Measurements from ENCODE around the gene SMCO1.
"Not testable (repeated sequence)": the region's sequence is repeated elsewhere in the genome, so short reads cannot be mapped to it uniquely, and the experiment has no call there.

SMCO1 gene

GRCh38 chr3:196513697-196514349 lies 1.3 kb downstream of the SMCO1 start:
- no peak for DNase-seq
- TF ChIP-seq POLR2A (IDR thresholded peaks at IDR 0.05; ENCODE audit: low read length) (no peak), GATA1 (IDR thresholded peaks at IDR 0.05; ENCODE audit: low read depth, low read length) (no peak)

GRCh38 chr3:196511646-196512425 lies 3.3 kb downstream of the SMCO1 start:
- peak; percentile 80 to 94 for DNase-seq

- peak in 1 of 2 experiments; percentile 57 for DNase-seq
These were observed 4.0 kb downstream of the SMCO1 start for GRCh38 chr3:196511108-196511507.

GRCh38 chr3:196506687-196507086 lies 8.5 kb downstream of the SMCO1 start:
- no peak for TF ChIP-seq GATA1 (IDR thresholded peaks at IDR 0.05; ENCODE audit: low read depth, low read length)

GRCh38 chr3:196504556-196504955 lies 10.6 kb downstream of the SMCO1 start:
- TF ChIP-seq POLR2A (IDR thresholded peaks at IDR 0.05; ENCODE audit: low read length) (no peak), GATA1 (IDR thresholded peaks at IDR 0.05; ENCODE audit: low read depth, low read length) (no peak)
- DNase-seq = no peak

More at GRCh38 chr3:196506687-196507086, 8.5 kb downstream of the SMCO1 start:
- DNase-seq = peak; percentile 23 to 36

GRCh38 chr3:196504077-196504398 lies 11.1 kb downstream of the SMCO1 start:
- DNase-seq = not testable (repeated sequence)

GRCh38 chr3:196503196-196504076 lies 11.7 kb downstream of the SMCO1 start, which contains the start of gene RNF168:
Gene RNF168 (minus strand): TSS chr3:196503768. CDS start chr3:196503173, 595 bp downstream.
- peak; percentile 92 for DNase-seq
- peak; percentile 82 for TF ChIP-seq POLR2A (IDR thresholded peaks at IDR 0.05; ENCODE audit: low read length)
- no peak for TF ChIP-seq GATA1 (IDR thresholded peaks at IDR 0.05; ENCODE audit: low read depth, low read length)

GRCh38 chr3:196502775-196503195 lies 12.4 kb downstream of the SMCO1 start:
- TF ChIP-seq GATA1 (IDR thresholded peaks at IDR 0.05; ENCODE audit: low read depth, low read length) (no peak), POLR2A (IDR thresholded peaks at IDR 0.05; ENCODE audit: low read length) (no peak)
- DNase-seq = peak; percentile 51 to 71

- TF ChIP-seq GATA1 (IDR thresholded peaks at IDR 0.05; ENCODE audit: low read depth, low read length) (no peak), POLR2A (IDR thresholded peaks at IDR 0.05; ENCODE audit: low read length) (no peak)
- peak in 1 of 2 experiments; percentile 30 for DNase-seq
These were observed 13.7 kb downstream of the SMCO1 start for GRCh38 chr3:196501316-196502044.

GRCh38 chr3:196499807-196500524 lies 15.2 kb downstream of the SMCO1 start:
- TF ChIP-seq POLR2A (IDR thresholded peaks at IDR 0.05; ENCODE audit: low read length) = no peak
- TF ChIP-seq GATA1 (IDR thresholded peaks at IDR 0.05; ENCODE audit: low read depth, low read length) = no peak
- no peak for DNase-seq

- TF ChIP-seq GATA1 (IDR thresholded peaks at IDR 0.05; ENCODE audit: low read depth, low read length) (no peak), POLR2A (IDR thresholded peaks at IDR 0.05; ENCODE audit: low read length) (no peak)
- no peak for DNase-seq
These were observed 16.1 kb downstream of the SMCO1 start for GRCh38 chr3:196499061-196499460.

GRCh38 chr3:196498297-196498696 lies 16.8 kb downstream of the SMCO1 start:
- TF ChIP-seq GATA1 (IDR thresholded peaks at IDR 0.05; ENCODE audit: low read depth, low read length) (no peak), POLR2A (IDR thresholded peaks at IDR 0.05; ENCODE audit: low read length) (no peak)
- no peak for DNase-seq

GRCh38 chr3:196496183-196496582 lies 19.0 kb downstream of the SMCO1 start:
- no peak for TF ChIP-seq GATA1 (IDR thresholded peaks at IDR 0.05; ENCODE audit: low read depth, low read length)
- no peak for TF ChIP-seq POLR2A (IDR thresholded peaks at IDR 0.05; ENCODE audit: low read length)
- no peak for DNase-seq
